ENCODE measurements around the gene PSD4. TPM values are rescaled to one million over a fixed set of nuclear protein-coding genes. Genes with fewer than 3 reads are reported as not detected.

PSD4 gene
- total RNA-seq, 2 donors from 2014 or later: 174 to 200 TPM

DNA sequence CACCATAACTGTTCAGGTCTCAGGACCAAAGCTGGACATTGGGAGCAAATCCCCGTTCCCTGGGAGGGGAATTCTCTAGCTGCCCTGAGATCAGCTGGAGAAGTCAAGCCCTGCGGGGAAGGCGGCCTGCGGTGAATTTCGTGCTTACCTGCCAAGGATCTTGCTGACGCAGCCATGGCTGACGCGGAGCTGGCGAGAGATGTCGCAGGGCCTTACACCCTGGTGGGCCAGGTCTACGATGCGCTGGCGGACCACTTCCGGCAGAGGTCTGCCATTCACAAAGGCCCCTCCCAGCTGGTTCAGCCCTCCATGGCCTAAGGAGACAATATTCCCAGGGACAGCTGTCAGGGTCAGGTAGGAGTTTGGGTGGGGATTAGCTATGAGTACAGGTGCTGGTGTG is 72.8 kb downstream of the PSD4 start:
- DNase-seq (no peak), ATAC-seq (replicated peaks in 1 of 2) (no peak)
- H3K4me3 Mint-ChIP-seq: no peak overlapping the region
- no peaks in the 10 kb centered on the region for H3K9me3 Mint-ChIP-seq
- peaks cover 23% of the 10 kb centered on the region for H3K4me1 Mint-ChIP-seq (ENCODE audit: low read depth)
- no peaks in the 10 kb centered on the region for H3K27me3 Mint-ChIP-seq (ENCODE audit: low read depth)
- no peak overlapping the region for H3K27ac Mint-ChIP-seq
- no peaks in the 10 kb centered on the region for H3K36me3 Mint-ChIP-seq (ENCODE audit: insufficient read depth in 2 of 2)

DNA sequence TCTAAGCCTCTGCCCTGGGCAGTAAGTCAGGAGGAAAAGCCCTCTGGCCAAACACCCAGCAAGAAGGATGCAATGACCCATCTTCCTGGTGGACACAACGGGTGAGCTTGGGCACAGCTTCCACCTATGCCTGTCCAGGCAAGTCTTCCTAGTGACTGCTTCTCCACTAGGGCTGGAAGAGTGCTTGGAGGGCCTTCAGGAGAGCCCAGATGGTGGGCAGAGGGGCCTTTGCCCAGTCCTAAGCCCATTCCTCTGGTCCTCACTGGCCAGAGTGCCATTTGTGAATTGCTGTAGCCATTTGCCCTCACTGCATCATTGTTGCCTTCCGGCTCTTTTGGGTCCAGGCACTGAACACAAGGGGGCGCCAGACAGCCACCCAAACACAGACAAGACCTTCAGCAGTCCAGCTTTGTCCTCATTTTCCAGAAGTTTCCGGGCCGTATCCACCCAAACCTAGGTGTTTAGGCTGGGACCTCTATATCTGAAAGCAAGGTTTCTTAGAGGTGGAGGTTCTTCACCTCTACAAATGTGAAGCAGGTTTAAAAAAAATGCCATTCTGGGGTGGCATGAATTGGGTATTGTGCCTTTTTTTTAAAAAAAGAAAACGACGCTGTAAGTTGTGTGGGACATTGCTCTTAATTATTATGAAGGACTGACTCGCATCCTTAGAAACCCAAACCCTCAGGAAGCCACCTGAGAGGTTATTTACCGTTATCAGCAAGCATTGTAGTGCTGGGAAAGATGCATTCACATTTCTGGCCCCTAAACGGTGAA is 75.4 kb downstream of the PSD4 start:
- no peak overlapping the region for H3K27ac Mint-ChIP-seq
- H3K36me3 Mint-ChIP-seq (ENCODE audit: insufficient read depth in 2 of 2): no peaks in the 10 kb centered on the region
- peak; percentile 66 to 74 for ATAC-seq (replicated peaks in 1 of 2)
- no peaks in the 10 kb centered on the region for H3K9me3 Mint-ChIP-seq
- no peaks in the 10 kb centered on the region for H3K27me3 Mint-ChIP-seq (ENCODE audit: low read depth)
- DNase-seq: peak; percentile 71 to 80
- H3K4me3 Mint-ChIP-seq: no peak overlapping the region
- peaks cover 46% of the 10 kb centered on the region for H3K4me1 Mint-ChIP-seq (ENCODE audit: low read depth)

DNA sequence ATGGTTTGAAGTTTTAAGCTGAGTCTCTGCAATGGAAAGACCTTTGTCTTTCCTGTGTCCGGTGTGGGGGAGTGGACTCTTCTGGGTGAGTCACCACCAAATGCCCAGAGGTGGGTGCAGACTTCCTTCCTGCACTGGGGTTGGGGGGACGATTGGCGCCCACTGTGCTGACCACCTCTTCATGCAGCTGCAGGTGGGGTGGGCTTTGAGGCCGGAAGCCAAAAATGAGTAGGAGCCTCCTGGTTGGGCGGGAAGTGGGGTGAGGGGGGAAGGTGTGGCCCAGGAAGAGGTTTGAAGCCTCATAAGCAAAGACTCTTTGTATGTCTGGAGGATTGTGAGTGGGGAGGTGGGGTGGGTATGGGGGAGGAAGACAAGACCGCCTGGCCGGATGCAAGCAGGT is 77.3 kb downstream of the PSD4 start:
- ATAC-seq (replicated peaks in 1 of 2) (peak; percentile 55 to 74), DNase-seq (peak; percentile 41 to 45)
- H3K27ac Mint-ChIP-seq: peak overlapping the region; percentile 68
- no peaks in the 10 kb centered on the region for H3K9me3 Mint-ChIP-seq
- peaks cover 0 to 1% of the 10 kb centered on the region in 2 donors for H3K36me3 Mint-ChIP-seq (ENCODE audit: insufficient read depth in 2 of 2)
- H3K4me1 Mint-ChIP-seq (ENCODE audit: low read depth): peaks cover 61% of the 10 kb centered on the region
- peak overlapping the region; percentile 20 to 59 for H3K4me3 Mint-ChIP-seq
- H3K27me3 Mint-ChIP-seq (ENCODE audit: low read depth): no peaks in the 10 kb centered on the region

DNA sequence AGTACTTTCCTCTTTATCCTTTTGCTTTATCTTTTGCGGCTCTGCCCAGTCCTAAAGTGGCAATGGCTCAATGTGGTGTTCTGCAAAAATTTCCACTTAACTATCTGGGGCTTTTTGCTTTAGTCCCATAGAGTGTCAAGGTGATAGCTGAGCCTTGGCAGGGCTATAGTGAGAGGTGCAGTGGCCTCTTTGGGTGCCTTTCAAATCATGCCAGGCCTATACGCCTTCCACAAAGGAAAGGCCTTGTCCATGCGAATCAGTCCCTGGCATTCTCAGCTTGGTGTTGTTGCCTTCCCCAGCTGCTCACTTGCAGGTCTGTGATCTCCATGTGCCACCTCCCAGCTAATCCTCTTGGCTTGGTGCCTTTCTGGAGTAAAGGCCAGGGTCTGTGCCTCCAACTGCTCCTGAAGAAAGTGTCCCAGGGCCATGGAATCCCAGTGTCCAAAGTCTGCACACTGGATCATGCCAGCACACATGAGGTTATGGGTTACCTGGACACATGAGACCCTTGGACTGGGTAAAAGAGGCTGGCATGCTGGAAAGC is 78.3 kb downstream of the PSD4 start:
- Mint-ChIP-seq H3K4me3 (no peak overlapping the region), H3K27ac (no peak overlapping the region), H3K36me3 (ENCODE audit: insufficient read depth in 2 of 2) (peaks cover 0 to 1% of the 10 kb centered on the region in 2 donors), H3K4me1 (ENCODE audit: low read depth) (peaks cover 66% of the 10 kb centered on the region), H3K27me3 (ENCODE audit: low read depth) (no peaks in the 10 kb centered on the region), H3K9me3 (no peaks in the 10 kb centered on the region)
- ATAC-seq (replicated peaks in 1 of 2) (no peak), DNase-seq (no peak)

DNA sequence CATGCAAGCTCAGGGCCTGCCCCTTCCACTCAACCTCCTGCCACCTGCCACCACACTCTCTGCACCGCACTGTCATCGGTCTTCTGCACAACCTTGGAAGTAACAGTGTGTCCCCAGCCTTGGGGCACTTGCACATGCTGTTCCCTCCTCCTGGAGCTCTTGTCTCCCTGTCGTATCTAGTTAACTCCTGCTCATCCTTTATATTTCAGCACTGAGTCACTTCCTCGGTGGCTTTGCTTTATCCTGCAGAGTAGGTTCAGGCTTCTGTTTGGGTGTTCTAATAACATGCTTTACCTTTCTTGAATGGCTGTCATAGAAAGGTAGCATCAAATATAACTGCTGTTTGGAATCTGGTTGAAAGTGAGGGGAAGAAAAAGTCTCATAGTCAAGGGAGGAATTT is 79.7 kb downstream of the PSD4 start:
- Mint-ChIP-seq H3K9me3 (no peaks in the 10 kb centered on the region), H3K27ac (no peak overlapping the region), H3K4me1 (ENCODE audit: low read depth) (peaks cover 71% of the 10 kb centered on the region), H3K27me3 (ENCODE audit: low read depth) (no peaks in the 10 kb centered on the region), H3K36me3 (ENCODE audit: insufficient read depth in 2 of 2) (peaks cover 0 to 1% of the 10 kb centered on the region in 2 donors), H3K4me3 (no peak overlapping the region)
- DNase-seq: no peak
- no peak for ATAC-seq (replicated peaks in 1 of 2)

DNA sequence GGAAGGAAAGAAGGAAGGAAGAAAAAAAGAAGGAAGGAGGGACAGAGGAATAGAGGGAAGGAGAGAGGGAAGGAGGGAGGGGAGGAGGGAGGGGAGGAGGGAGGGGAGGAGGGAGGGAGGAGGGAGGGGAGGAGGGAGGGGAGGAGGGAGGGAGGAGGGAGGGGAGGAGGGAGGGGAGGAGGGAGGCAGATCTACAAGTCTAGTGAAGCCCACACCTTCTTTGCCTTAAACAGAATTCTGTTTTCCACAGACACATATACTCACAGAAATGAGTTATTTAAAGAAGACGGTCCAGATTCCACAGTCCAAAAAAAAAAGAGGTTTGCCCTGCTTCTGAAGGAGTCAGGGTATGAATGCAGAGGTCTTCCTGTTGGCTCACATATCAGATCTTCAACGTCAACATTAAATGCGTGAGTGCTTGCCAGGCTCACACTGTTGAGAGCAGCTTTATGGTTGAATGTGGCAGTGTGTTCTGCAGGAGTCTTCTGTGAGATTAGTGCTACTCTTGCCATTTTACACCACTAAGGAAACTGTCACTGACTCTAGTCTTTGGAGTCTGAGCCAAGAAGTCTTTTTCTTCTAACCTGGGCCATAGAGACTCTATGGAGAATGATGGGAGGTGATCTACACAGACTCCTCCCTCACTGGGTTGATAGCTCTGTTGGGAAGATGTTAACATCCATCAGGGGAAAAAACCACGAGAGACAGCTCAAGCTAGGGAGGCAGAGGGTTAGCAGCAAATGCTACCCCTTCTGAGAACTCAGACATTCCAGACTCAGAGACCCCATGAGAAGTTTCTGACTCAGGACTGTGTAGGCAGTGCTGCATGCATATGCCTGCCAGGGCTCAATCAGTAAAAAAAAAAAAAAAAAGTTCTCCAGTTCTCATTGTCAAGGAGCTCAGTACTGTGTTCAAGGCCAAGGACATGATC is 81.6 kb downstream of the PSD4 start:
- DNase-seq (no peak), ATAC-seq (replicated peaks in 1 of 2) (no peak)
- no peaks in the 10 kb centered on the region for H3K27me3 Mint-ChIP-seq (ENCODE audit: low read depth)
- peaks cover 0 to 1% of the 10 kb centered on the region in 2 donors for H3K36me3 Mint-ChIP-seq (ENCODE audit: insufficient read depth in 2 of 2)
- peaks cover 59% of the 10 kb centered on the region for H3K4me1 Mint-ChIP-seq (ENCODE audit: low read depth)
- H3K9me3 Mint-ChIP-seq: no peaks in the 10 kb centered on the region
- no peak overlapping the region for H3K27ac Mint-ChIP-seq
- H3K4me3 Mint-ChIP-seq: no peak overlapping the region

DNA sequence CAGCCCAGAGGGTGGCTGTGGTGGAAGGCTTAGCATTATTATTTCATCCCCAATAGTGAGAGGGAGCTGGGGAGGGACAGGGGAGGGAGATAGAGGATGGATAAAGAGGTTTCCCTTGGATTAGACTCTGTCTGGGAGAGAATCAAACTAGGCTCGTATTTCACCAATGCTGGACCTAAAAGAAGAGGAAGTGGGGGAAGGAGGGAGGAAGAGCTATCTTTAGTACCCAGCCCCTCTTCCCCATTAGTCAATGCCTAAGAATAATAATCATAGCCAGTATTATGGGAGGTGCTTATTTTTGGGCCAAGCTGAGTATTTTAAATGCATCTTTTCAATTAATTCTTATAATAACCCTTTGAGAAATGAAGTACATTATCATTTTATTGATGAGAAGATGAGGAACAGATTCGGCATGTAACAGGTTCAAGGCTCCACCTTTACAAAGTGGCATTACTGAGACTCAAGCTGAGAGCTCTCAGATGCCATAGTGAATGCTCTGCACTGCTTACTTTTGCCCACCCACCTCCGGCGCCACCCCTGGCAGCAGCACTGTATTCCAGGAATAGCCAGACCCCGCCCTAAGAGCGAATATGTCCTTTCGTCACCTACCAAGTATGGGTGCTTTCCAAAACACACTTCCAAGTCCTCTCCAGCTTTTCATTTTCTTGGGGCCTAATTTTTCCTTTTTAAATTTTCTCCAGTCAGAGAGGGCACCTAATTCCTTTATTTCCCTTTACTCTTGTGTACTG is 83.9 kb downstream of the PSD4 start:
- DNase-seq (no peak), ATAC-seq (replicated peaks in 1 of 2) (no peak)
- H3K4me3 Mint-ChIP-seq: no peak overlapping the region
- no peaks in the 10 kb centered on the region for H3K27me3 Mint-ChIP-seq (ENCODE audit: low read depth)
- peaks cover 0 to 1% of the 10 kb centered on the region in 2 donors for H3K36me3 Mint-ChIP-seq (ENCODE audit: insufficient read depth in 2 of 2)
- peaks cover 37% of the 10 kb centered on the region for H3K4me1 Mint-ChIP-seq (ENCODE audit: low read depth)
- H3K27ac Mint-ChIP-seq: no peak overlapping the region
- H3K9me3 Mint-ChIP-seq: no peaks in the 10 kb centered on the region

DNA sequence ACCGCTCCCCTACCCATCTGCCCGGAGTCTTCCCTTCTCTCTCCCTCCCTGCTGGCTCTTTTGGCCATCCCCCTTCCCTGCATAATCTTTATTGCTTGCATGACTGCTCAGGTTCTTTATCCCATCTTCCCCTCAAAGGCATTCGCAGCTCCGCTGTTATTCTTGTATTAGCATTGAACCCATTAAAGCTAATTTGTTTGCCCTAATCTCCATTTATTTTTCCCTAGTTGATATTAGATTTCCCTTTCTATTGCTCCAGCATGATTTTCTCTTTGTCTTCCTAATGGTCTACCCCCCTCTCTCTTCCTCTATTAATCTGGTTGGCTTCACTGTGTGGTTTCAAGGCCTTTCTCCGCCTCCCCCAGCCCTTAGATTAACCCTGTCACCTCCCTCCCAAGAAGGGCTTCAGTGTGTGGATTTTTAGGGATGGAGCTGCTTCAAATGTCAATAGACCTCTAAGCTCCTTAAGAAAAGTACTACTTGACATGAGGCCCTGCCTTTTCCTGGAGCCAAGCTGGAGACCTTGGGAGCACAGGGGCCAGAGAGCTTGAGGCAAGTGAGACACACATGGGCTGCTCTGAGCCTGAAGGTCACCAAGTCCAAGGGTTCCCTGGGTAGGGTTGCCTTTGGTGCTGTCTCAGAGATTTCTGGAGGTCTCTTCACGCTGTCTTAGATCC is 84.8 kb downstream of the PSD4 start:
- H3K27me3 Mint-ChIP-seq (ENCODE audit: low read depth): no peaks in the 10 kb centered on the region
- DNase-seq (no peak), ATAC-seq (replicated peaks in 1 of 2) (no peak)
- no peak overlapping the region for H3K27ac Mint-ChIP-seq
- H3K36me3 Mint-ChIP-seq (ENCODE audit: insufficient read depth in 2 of 2): peaks cover 0 to 1% of the 10 kb centered on the region in 2 donors
- H3K4me3 Mint-ChIP-seq: no peak overlapping the region
- no peaks in the 10 kb centered on the region for H3K9me3 Mint-ChIP-seq
- H3K4me1 Mint-ChIP-seq (ENCODE audit: low read depth): peaks cover 27% of the 10 kb centered on the region

Other genes starting within 250 kb of the PSD4 start
- not detected for gene IL36G, start 196.0 kb upstream of the PSD4 start, total RNA-seq
- gene IL36A, start 168.5 kb upstream of the PSD4 start, total RNA-seq: under 1 TPM in 1 of 2 donors, not detected in 1; 0.84 TPM
- gene IL36B, start 121.1 kb upstream of the PSD4 start, total RNA-seq: not detected
- gene IL36RN, start 114.8 kb upstream of the PSD4 start, total RNA-seq: not detected
- not detected for gene IL1F10, start 106.0 kb upstream of the PSD4 start, total RNA-seq
- 10 to 100 TPM; 18.5 to 44.3 TPM for gene IL1RN, start 46.4 kb upstream of the PSD4 start, total RNA-seq
- 1 to 10 TPM; 3.0 to 4.3 TPM for gene PAX8, start 105.0 kb downstream of the PSD4 start, total RNA-seq

Data from activated T-cell treated with anti-CD3 and anti-CD28 coated beads, Interleukin-2, amount 50 U/mL, for 72 hours (primary cell).